ENCODE measurements around the gene TNFAIP8L3. TPM values are rescaled to one million over a fixed set of nuclear protein-coding genes. Genes with fewer than 3 reads are reported as not detected.

The TNFAIP8L3 gene
- total and polyA plus RNA-seq, 2 of the 4 experiments (the other 2 are of a cell fraction) = 0.29 to 0.90 TPM

GRCh38 chr15:51079226-51079625, 15.5 kb downstream of the TNFAIP8L3 start:
- no peak overlapping the region for H2AK9ac ChIP-seq (replicated peaks; ENCODE audit: low read depth, low read length, poor library complexity)
- no peaks in the 10 kb centered on the region for H3K9me3 ChIP-seq (ENCODE audit: control insufficient read depth, insufficient read depth, low read length)
- no peak overlapping the region for H2BK20ac ChIP-seq (ENCODE audit: low read depth, low read length)
- no peaks in the 10 kb centered on the region for H3K9me1 ChIP-seq (ENCODE audit: insufficient read depth, low read length)
- H3K4ac ChIP-seq (ENCODE audit: low read depth, low read length) = no peak overlapping the region
- BruUV-seq (replicated peaks) = no TSS peak
- POLR2A ChIA-PET (ENCODE audit: unreplicated experiment) = no interaction called here
- H3K79me1 ChIP-seq (ENCODE audit: low read depth in 1 of 2, low read length in 2 of 2) = no peaks in the 10 kb centered on the region
- no peak overlapping the region for H4K91ac ChIP-seq (ENCODE audit: insufficient read depth, low read depth, low read length)
- no peak overlapping the region for H3K23ac ChIP-seq (ENCODE audit: low read depth, low read length)
- no peak overlapping the region for H4K5ac ChIP-seq (ENCODE audit: low read depth, low read length)
- no peak overlapping the region for H3K4me3 ChIP-seq (ENCODE audit: insufficient read depth, low read depth, low read length)
- no peaks in the 10 kb centered on the region for H3K36me3 ChIP-seq (ENCODE audit: control insufficient read depth, insufficient read depth, low read length)
- DNase-seq (no peak), ATAC-seq (ENCODE audit: low read depth) (no peak)
- no peak overlapping the region for H2BK15ac ChIP-seq (ENCODE audit: low read depth, low read length)
- in situ Hi-C loops (cut with MboI; ENCODE audit: low sequenced_read_pairs) = no loop called here
- no peak overlapping the region for H2BK5ac ChIP-seq (ENCODE audit: low read depth, low read length, poor library complexity, severe bottlenecking)
- H2AK5ac ChIP-seq (ENCODE audit: low read depth, low read length) = no peak overlapping the region
- H3K27me3 ChIP-seq (ENCODE audit: control insufficient read depth, insufficient read depth, low read length) = no peaks in the 10 kb centered on the region
- intact Hi-C loops (cut with micrococcal nuclease) = no loop called here
- no peak for TF ChIP-seq CTCF (conservative IDR thresholded peaks at IDR 0.05; ENCODE audit: low read depth, low read length)
- TF ChIP-seq MXI1 (IDR thresholded peaks at IDR 0.05; ENCODE audit: borderline replicate concordance, low read depth, low read length) = no peak
- TF ChIP-seq CHD1 (IDR thresholded peaks at IDR 0.05; ENCODE audit: low read depth, low read length) = no peak
- TF ChIP-seq SMC3 (IDR thresholded peaks at IDR 0.05; ENCODE audit: low read depth, low read length) = no peak
- TF ChIP-seq RAD21 (IDR thresholded peaks at IDR 0.05; ENCODE audit: low read length) = no peak
- no peak for TF ChIP-seq ELK1 (IDR thresholded peaks at IDR 0.05; ENCODE audit: borderline replicate concordance, low read depth, low read length)
- no peak for TF ChIP-seq USF2 (IDR thresholded peaks at IDR 0.05; ENCODE audit: low read depth, low read length)
- TF ChIP-seq MAZ (IDR thresholded peaks at IDR 0.05; ENCODE audit: borderline replicate concordance, low read depth, low read length) = no peak
- TF ChIP-seq RFX5 (IDR thresholded peaks at IDR 0.05; ENCODE audit: low read depth, low read length) = no peak
- no peak for TF ChIP-seq MAFK (IDR thresholded peaks at IDR 0.05; ENCODE audit: low read depth, low read length)
- no peak for TF ChIP-seq POLR2A (IDR thresholded peaks at IDR 0.05; ENCODE audit: low read depth, low read length)
- no peak for TF ChIP-seq NFE2L2 (IDR thresholded peaks at IDR 0.05; ENCODE audit: low read depth, low read length)
- no peak for TF ChIP-seq FOS (IDR thresholded peaks at IDR 0.05; ENCODE audit: low read depth, low read length)
- no peak for TF ChIP-seq RCOR1 (IDR thresholded peaks at IDR 0.05; ENCODE audit: insufficient replicate concordance, low read length)
- no peak for TF ChIP-seq BHLHE40 (IDR thresholded peaks at IDR 0.05; ENCODE audit: low read depth, low read length)
- TF ChIP-seq CEBPB (IDR thresholded peaks at IDR 0.05; ENCODE audit: low read depth, low read length) = no peak
- H3K18ac ChIP-seq (ENCODE audit: low read depth, low read length) = no peak overlapping the region
- no peak overlapping the region for H3K9ac ChIP-seq (ENCODE audit: low read depth, low read length)
- no peak overlapping the region; the same call in 1 of the 2 replicates for H2BK120ac ChIP-seq (ENCODE audit: low read depth, low read length)
- dilution Hi-C loops (cut with HindIII; ENCODE audit: low sequenced_read_pairs, unreplicated experiment) = no loop called here
- H3K56ac ChIP-seq (ENCODE audit: extremely low read depth, insufficient read depth, low read length) = no peak overlapping the region
- H3K14ac ChIP-seq (replicated peaks; ENCODE audit: low read depth, low read length) = no peak overlapping the region
- no peak overlapping the region for H3K4me2 ChIP-seq (ENCODE audit: low read depth, low read length)
- peak overlapping the region; percentile 5 for H2AFZ ChIP-seq (replicated peaks; ENCODE audit: low read length, poor library complexity)
- H4K20me1 ChIP-seq (ENCODE audit: insufficient read depth, low read length) = no peaks in the 10 kb centered on the region
- no peak overlapping the region for H3K27ac ChIP-seq (ENCODE audit: insufficient read depth, low read length)
- CTCF ChIA-PET = no interaction called here
- H3K4me1 ChIP-seq (ENCODE audit: control insufficient read depth, insufficient read depth, low read length) = no peaks in the 10 kb centered on the region
- no peak overlapping the region for H4K8ac ChIP-seq (ENCODE audit: low read depth in 2 of 2, low read length in 2 of 2)
